H54 (cell line): ENCODE measurements around the gene TLE1.
"Not testable (repeated sequence)": the region's sequence is repeated elsewhere in the genome, so short reads cannot be mapped to it uniquely, and the experiment has no call there.

Experiments used
- DNase-seq: peaks from one replicate; pipeline ENCODE4 v3.0.0; 2011; ENCODE audit warnings: low spot score, mixed read lengths; ENCODE audit not compliant: insufficient read length
- FAIRE-seq: peaks from 3 replicates; lab custom pipeline; 2011; peaks lifted over from hg19 to GRCh38; lab: Jason Lieb, UNC
- POLR2A ChIP-seq: IDR thresholded peaks from 2 replicates; pipeline ENCODE4 v1.6.1; 2011; ENCODE audit warnings: low read depth, mild to moderate bottlenecking, low read length

The TLE1 gene

GRCh38 chr9:81652058-81652687 lies 37.2 kb downstream of the TLE1 start:
- DNase-seq: no peak
- FAIRE-seq: no peak
- no peak for TF ChIP-seq POLR2A

GRCh38 chr9:81650586-81651515 lies 38.5 kb downstream of the TLE1 start:
- FAIRE-seq (no peak), DNase-seq (no peak)
- no peak for TF ChIP-seq POLR2A

- FAIRE-seq (peak; percentile 52), DNase-seq (no peak)
- no peak for TF ChIP-seq POLR2A
Observed at GRCh38 chr9:81649475-81650240, 39.7 kb downstream of the TLE1 start.

- DNase-seq (no peak), FAIRE-seq (peak; percentile 6)
- TF ChIP-seq POLR2A: no peak
Observed at GRCh38 chr9:81648891-81649290, 40.5 kb downstream of the TLE1 start.

- FAIRE-seq (peak; percentile 20), DNase-seq (no peak)
- no peak for TF ChIP-seq POLR2A
Observed at GRCh38 chr9:81646337-81646736, 43.0 kb downstream of the TLE1 start.

- DNase-seq, FAIRE-seq: not testable (repeated sequence)
Observed at GRCh38 chr9:81644513-81644912, 44.8 kb downstream of the TLE1 start.

- FAIRE-seq: no peak
- DNase-seq: no peak
Observed at GRCh38 chr9:81637276-81637675, 52.1 kb downstream of the TLE1 start.

GRCh38 chr9:81636255-81636599 lies 53.1 kb downstream of the TLE1 start:
- TF ChIP-seq POLR2A: no peak
- no peak for FAIRE-seq
- DNase-seq: no peak

More at GRCh38 chr9:81637276-81637675, 52.1 kb downstream of the TLE1 start:
- no peak for TF ChIP-seq POLR2A

- FAIRE-seq: no peak
- no peak for TF ChIP-seq POLR2A
- no peak for DNase-seq
Observed at GRCh38 chr9:81635521-81636254, 53.7 kb downstream of the TLE1 start.

GRCh38 chr9:81634915-81635516 lies 54.3 kb downstream of the TLE1 start:
- FAIRE-seq (no peak), DNase-seq (no peak)
- TF ChIP-seq POLR2A: no peak

GRCh38 chr9:81633952-81634854 lies 55.1 kb downstream of the TLE1 start:
- TF ChIP-seq POLR2A: no peak
- DNase-seq: no peak
- FAIRE-seq: no peak

- TF ChIP-seq POLR2A: no peak
- DNase-seq: no peak
- peak; percentile 23 for FAIRE-seq
Observed at GRCh38 chr9:81632599-81632998, 56.7 kb downstream of the TLE1 start.

GRCh38 chr9:81631218-81631745 lies 58.1 kb downstream of the TLE1 start:
- DNase-seq: no peak
- peak; percentile 23 for FAIRE-seq

More at GRCh38 chr9:81631218-81631745, 58.1 kb downstream of the TLE1 start:
- TF ChIP-seq POLR2A: no peak
